Heart left ventricle (tissue), 16 donors: Measurements from ENCODE around the gene BCR. TPM values are rescaled to one million over a fixed set of nuclear protein-coding genes. Genes with fewer than 3 reads are reported as not detected.
A peak's percentile ranks its signal among the peaks of the same experiment; 100 is the strongest.

ENCODE experiments used
- ATAC-seq, 4 donors: fragments of 200-7000 bp; cut with Tn5 transposase; one replicate each; pipeline ENCODE4 v1.9.1; 2020 to 2022; ENCODE audit warnings: moderate library complexity in 4 of 4, mild to moderate bottlenecking in 3 of 4, moderate number of reproducible peaks in 1 of 4
- DNase-seq, 5 donors: peaks; one replicate each; pipeline ENCODE4 v3.0.0-alpha.2; 2020
- H3K27ac ChIP-seq, 12 donors: fragments of 200-600 bp; sonication (generic) in 4 of 12; one replicate each; pipeline versions ENCODE4 v1.5.0 to v1.8.0; 2016 to 2022; ENCODE audit warnings: mild to moderate bottlenecking in 2 of 12
- H3K27me3 ChIP-seq, 9 donors: fragments of 200-600 bp; sonication (generic) in 2 of 9; one replicate each; pipeline versions ENCODE4 v1.5.1 to v1.8.0; 2016 to 2022; ENCODE audit warnings: mild to moderate bottlenecking in 3 of 9
- H3K36me3 ChIP-seq, 9 donors: fragments of 200-600 bp; sonication (generic) in 2 of 9; one replicate each; pipeline versions ENCODE4 v1.5.0 to v1.8.0; 2018 to 2022; ENCODE audit warnings: mild to moderate bottlenecking in 2 of 9
- H3K4me1 ChIP-seq, 12 donors: fragments of 200-600 bp; sonication (generic) in 4 of 12; one replicate each; pipeline versions ENCODE4 v1.5.0 to v1.8.0; 2016 to 2022; ENCODE audit warnings: mild to moderate bottlenecking in 3 of 12
- H3K4me3 ChIP-seq, 12 donors: fragments of 200-600 bp; sonication (generic) in 4 of 12; one replicate each; pipeline versions ENCODE4 v1.5.0 to v1.8.0; 2017 to 2022; ENCODE audit warnings: mild to moderate bottlenecking in 9 of 12, moderate library complexity in 4 of 12
- H3K9me3 ChIP-seq, 12 donors: fragments of 200-600 bp; sonication (generic) in 4 of 12; one replicate each; pipeline versions ENCODE4 v1.5.0 to v1.8.0; 2016 to 2022; ENCODE audit warnings: mild to moderate bottlenecking in 1 of 12
- POLR2A ChIP-seq, 2 donors: fragments of 450-650 bp; IDR thresholded peaks; one replicate each; pipeline ENCODE4 v1.6.1; 2017; ENCODE audit warnings: antibody characterized with exemption in 2 of 2, mild to moderate bottlenecking in 2 of 2, moderate library complexity in 2 of 2
- WGBS, 4 donors: extraction: QIAGEN DNeasy Blood & Tissue Kit in 2 of 4; methylation state at CpG; one replicate each; pipeline versions ENCODE4 v1.1.5 to v1.1.7; 2013 to 2018; 5-methylcytosine and 5-hydroxymethylcytosine counted together
- intact Hi-C, 10 donors: fragments of 100-400 bp; cut with DNase I; formaldehyde crosslinking; loops; one replicate each; pipeline versions ENCODE4 v1.11.1 to v1.14.2; 2022
- polyA plus RNA-seq, 2 donors: library from polyadenylated mRNA; stranded (reverse); fragments of 200-250 nt; gene quantifications; one replicate each; pipeline ENCODE4 v1.2.3, GENCODE V29; 2013
- total RNA-seq, 9 donors: library from RNA; depleted of rRNA in 2 of 9; stranded (reverse); fragments of >200 nt in 2 of 9; fragmentation: NEBNext Ultra II Directional in 3 of 9; extraction: Animal tissue kit (Norgen Biotek cat#: 25700) in 3 of 9; gene quantifications; one replicate each; pipeline versions ENCODE4 v1.1.0 to v1.2.4, GENCODE V29; 2016 to 2023
- TF ChIP-seq, protein P1 (sequence below), 12 donors: fragments of 200-600 bp; sonication (generic) in 4 of 12; IDR thresholded peaks; one replicate each; pipeline versions ENCODE4 v1.5.0 to v1.8.0; 2018 to 2022; ENCODE audit warnings: antibody characterized with exemption in 12 of 12, mild to moderate bottlenecking in 5 of 12
- donor health status: ischemic (EF 13 %, LVEDD 7.1; RV severe dilation, severe dysfunction).
- donor health status: healthy with polysubstance abuse.
- donor health status: DM: no; HTN: yes; CAD: no.
- donor health status: DM: no; HTN: no; CAD: no.
- donor health status: ischemic (EF 25% LVEDD 6.9; RV normal size, moderate dysfunction).
- donor health status: ischemic (EF 25% LVEDD 5.7; RV mildly dilated, moderate dysfunction).
- donor health status: healthy.
- donor health status: DM: yes; HTN: yes; CAD: no.
- donor health status: ischemic (EF 35%, LVEDD 5.7; RV mildly dilated, moderate dysfunction).
- donor health status: nonischemic (EF 11% LVEDD 7.7; RV severe dilation, severe dysfunction).
- donor health status: DM: yes; HTN: yes; CAD: no.
- donor health status: PGD.
- donor health status: ischemic (EF 29% LVEDD 5.4; RV normal size, mild dysfunction).
- donor health status: nonischemic (EF 23%, LVEDD 6.1; RV moderate dilation, normal function).

Gene BCR
- total and polyA plus RNA-seq, 11 donors: 12.6 to 51.1 (median 28.7) TPM

DNA sequence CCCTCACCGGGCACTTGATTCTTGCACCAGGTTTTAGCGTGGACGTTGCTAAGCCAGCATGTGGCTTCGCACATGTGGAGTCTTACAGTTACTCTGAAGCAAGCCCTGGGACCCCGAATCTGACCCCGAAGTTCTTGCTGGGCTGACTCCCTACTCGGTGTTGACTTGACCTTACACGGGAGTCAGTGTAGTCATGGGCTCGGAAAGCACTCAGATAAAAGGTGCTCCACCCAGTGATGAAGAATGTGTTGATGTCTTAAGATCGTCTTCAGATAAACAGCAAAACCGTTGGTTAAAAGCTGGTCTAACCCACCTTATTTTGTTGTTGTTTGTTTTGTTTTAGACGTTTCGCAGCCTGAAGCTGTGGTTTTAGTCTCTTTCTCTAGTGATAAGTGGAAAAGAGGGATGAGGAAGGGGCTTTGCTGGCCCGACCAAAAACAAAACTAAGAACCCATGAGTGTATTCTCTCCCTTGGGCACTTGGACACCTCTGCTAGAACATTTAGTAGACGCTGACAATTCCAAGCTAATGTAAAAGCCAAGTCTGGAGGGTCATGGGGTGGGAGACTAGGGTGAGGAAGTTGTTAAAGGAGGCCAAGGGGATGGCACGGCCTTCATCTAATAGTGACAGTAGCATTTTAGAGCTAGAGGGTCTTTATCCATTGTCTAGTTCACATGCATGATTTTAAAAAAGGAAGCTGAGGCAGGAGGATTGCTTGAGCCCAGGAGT is 69.9 kb downstream of the BCR start:
- H3K4me1 ChIP-seq: peaks cover 0 to 20% (median 6%) of the 10 kb centered on the region in 12 donors
- no peaks in the 10 kb centered on the region for H3K27me3 ChIP-seq
- H3K9me3 ChIP-seq: no peaks in the 10 kb centered on the region
- intact Hi-C loops: no loop called here
- H3K27ac ChIP-seq: no peak overlapping the region
- 84 to 90% (median 86%) methylated on average over 13 to 16 of the region's 16 CpGs for WGBS, 4 donors
- no peak overlapping the region for H3K4me3 ChIP-seq
- TF ChIP-seq, protein P1, sequence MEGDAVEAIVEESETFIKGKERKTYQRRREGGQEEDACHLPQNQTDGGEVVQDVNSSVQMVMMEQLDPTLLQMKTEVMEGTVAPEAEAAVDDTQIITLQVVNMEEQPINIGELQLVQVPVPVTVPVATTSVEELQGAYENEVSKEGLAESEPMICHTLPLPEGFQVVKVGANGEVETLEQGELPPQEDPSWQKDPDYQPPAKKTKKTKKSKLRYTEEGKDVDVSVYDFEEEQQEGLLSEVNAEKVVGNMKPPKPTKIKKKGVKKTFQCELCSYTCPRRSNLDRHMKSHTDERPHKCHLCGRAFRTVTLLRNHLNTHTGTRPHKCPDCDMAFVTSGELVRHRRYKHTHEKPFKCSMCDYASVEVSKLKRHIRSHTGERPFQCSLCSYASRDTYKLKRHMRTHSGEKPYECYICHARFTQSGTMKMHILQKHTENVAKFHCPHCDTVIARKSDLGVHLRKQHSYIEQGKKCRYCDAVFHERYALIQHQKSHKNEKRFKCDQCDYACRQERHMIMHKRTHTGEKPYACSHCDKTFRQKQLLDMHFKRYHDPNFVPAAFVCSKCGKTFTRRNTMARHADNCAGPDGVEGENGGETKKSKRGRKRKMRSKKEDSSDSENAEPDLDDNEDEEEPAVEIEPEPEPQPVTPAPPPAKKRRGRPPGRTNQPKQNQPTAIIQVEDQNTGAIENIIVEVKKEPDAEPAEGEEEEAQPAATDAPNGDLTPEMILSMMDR (IDR thresholded peaks at IDR 0.05): no peak
- TF ChIP-seq POLR2A (IDR thresholded peaks at IDR 0.05): no peak
- DNase-seq: no peak
- ATAC-seq: no peak
- peaks cover 0 to 16% (median 12%) of the 10 kb centered on the region in 9 donors for H3K36me3 ChIP-seq

DNA sequence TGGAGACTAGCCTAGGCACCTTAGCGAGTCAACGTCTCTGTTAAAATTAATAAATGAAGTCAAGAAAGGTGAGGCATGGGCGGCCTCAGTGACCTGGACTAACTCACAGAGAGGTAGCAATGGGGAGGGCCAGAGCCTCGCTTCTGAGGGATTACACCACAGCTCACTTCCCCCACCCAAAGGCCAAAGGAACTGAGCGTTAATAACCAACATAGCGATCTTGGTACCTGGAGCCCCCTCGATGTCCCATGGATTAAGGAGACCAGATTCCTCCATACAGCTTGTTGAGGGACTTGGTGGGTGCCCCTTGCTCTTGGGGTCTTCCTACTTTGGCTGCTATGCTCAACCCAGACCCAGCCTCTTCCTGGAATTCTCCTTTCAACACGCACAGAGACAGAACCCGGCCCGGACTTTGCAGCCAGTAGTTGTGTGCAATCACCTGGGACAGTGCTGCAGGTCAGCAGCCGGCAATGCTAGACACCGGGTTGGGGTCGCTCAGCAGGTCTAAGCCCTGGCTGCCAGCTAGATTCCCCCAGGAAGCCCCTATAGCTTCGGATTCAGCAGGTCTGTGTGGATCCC is 70.6 kb downstream of the BCR start:
- Histone ChIP-seq H3K27me3 (no peaks in the 10 kb centered on the region), H3K4me1 (peaks cover 0 to 20% (median 6%) of the 10 kb centered on the region in 12 donors), H3K27ac (no peak overlapping the region), H3K36me3 (peaks cover 0 to 23% (median 12%) of the 10 kb centered on the region in 9 donors), H3K9me3 (no peaks in the 10 kb centered on the region), H3K4me3 (no peak overlapping the region)
- intact Hi-C loops: no loop called here
- TF ChIP-seq, protein P1 (IDR thresholded peaks at IDR 0.05): no peak
- no peak for TF ChIP-seq POLR2A (IDR thresholded peaks at IDR 0.05)
- ATAC-seq (no peak), DNase-seq (no peak)
- 93 to 96% (median 95%) methylated on average over 14 of the region's 14 CpGs for WGBS, 4 donors

DNA sequence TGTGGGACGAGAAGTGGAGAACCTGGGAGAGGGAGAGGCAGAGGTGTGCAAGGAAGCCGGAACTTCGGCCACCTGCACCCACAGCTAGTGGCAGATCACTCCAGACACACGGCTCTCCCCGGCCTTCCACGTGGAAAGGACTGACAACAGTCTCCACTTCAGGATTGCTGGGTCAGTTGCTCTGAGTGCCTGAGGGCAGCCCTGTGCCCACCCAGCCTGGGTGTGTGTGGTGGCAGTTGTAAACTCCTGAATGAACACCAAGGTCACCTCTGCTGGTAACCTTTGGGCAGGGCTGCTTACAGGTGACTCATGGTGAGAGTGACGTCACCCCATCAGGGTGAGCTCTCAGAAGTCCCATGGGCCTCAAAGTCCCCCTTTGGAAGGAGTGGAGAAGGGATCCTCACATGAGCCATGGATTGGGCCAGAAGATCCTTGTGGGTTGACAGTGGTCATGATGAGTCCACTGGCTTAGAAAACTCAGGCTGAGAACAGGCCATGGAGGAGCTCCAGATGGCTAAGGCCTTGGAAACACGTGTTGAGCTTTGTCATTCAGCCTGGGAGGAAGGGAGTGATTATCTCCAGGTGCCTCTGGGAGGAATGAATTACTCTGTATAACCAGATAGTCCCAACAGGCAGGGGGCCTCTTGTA is 71.3 kb downstream of the BCR start:
- Histone ChIP-seq H3K4me1 (peaks cover 0 to 27% (median 12%) of the 10 kb centered on the region in 12 donors), H3K27me3 (no peaks in the 10 kb centered on the region), H3K27ac (no peak overlapping the region), H3K9me3 (no peaks in the 10 kb centered on the region), H3K36me3 (peaks cover 0 to 23% (median 12%) of the 10 kb centered on the region in 9 donors), H3K4me3 (no peak overlapping the region)
- intact Hi-C loops: no loop called here
- no peak for TF ChIP-seq POLR2A (IDR thresholded peaks at IDR 0.05)
- TF ChIP-seq, protein P1 (IDR thresholded peaks at IDR 0.05): no peak
- WGBS, 4 donors: 84 to 100% (median 86%) methylated on average over 7 to 8 of the region's 8 CpGs
- ATAC-seq (peak in 2 of 4 donors; percentile 8 to 21), DNase-seq (no peak)

DNA sequence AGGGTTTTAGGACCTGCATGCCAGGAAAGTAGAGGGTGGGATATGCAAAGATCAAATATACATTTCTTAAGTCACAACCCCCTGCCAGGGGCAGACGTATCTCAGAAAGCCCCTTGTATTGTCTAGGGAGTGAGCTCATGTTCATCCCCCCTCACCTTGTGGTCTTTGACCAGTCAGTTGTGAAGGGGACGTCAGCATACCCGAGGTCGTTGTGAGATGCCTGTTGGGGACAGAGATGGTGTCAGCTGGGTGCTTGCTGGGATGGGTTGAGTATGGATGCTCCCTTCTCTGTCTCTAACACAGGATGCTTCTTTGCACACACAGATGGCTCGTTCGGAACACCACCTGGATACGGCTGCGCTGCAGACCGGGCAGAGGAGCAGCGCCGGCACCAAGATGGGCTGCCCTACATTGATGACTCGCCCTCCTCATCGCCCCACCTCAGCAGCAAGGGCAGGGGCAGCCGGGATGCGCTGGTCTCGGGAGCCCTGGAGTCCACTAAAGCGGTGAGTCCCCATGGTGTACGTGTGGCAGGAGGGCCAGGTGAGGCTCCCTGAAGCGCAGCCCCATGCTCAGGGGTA is 73.3 kb downstream of the BCR start:
- 92 to 98% (median 95%) methylated on average over 9 to 19 of the region's 19 CpGs for WGBS, 4 donors
- Histone ChIP-seq H3K4me1 (peaks cover 5 to 44% (median 25%) of the 10 kb centered on the region in 12 donors), H3K9me3 (no peaks in the 10 kb centered on the region), H3K4me3 (no peak overlapping the region), H3K36me3 (peaks cover 0 to 23% (median 12%) of the 10 kb centered on the region in 9 donors), H3K27ac (no peak overlapping the region), H3K27me3 (no peaks in the 10 kb centered on the region)
- DNase-seq (no peak), ATAC-seq (no peak)
- TF ChIP-seq, protein P1 (IDR thresholded peaks at IDR 0.05): no peak
- TF ChIP-seq POLR2A (IDR thresholded peaks at IDR 0.05): no peak
- intact Hi-C loops: no loop called here
